LNCAP (cell line): ENCODE measurements around the gene SEC31B.

Source experiments
- TF ChIP-seq, protein P1 (sequence below): fragments of 450-650 bp; IDR thresholded peaks from 2 replicates; pipeline ENCODE4 v1.5.1; 2017; ENCODE audit warnings: mild to moderate bottlenecking

The SEC31B gene

DNA sequence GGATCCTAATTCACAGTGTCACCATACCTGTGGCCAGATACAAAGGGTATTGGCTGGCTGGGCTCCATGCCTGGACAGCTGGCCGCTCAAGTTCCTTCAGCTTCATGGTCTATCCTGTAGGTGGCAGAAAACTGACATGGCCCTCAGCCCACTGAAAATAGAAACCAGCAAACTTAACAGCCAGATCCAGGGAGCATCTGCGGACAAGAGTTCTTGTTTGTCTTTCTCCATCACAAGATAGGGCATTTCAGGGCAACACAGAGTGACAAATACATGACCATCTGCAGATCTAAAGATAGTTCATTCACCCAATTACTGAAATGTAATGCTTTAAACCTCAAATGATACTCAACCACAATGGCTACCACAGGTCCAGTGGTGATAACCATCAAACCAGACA lies 2.8 kb downstream of the SEC31B start:
- TF ChIP-seq, protein P1, sequence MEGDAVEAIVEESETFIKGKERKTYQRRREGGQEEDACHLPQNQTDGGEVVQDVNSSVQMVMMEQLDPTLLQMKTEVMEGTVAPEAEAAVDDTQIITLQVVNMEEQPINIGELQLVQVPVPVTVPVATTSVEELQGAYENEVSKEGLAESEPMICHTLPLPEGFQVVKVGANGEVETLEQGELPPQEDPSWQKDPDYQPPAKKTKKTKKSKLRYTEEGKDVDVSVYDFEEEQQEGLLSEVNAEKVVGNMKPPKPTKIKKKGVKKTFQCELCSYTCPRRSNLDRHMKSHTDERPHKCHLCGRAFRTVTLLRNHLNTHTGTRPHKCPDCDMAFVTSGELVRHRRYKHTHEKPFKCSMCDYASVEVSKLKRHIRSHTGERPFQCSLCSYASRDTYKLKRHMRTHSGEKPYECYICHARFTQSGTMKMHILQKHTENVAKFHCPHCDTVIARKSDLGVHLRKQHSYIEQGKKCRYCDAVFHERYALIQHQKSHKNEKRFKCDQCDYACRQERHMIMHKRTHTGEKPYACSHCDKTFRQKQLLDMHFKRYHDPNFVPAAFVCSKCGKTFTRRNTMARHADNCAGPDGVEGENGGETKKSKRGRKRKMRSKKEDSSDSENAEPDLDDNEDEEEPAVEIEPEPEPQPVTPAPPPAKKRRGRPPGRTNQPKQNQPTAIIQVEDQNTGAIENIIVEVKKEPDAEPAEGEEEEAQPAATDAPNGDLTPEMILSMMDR, result peak; percentile 12; the same call in 1 of the 2 replicates

DNA sequence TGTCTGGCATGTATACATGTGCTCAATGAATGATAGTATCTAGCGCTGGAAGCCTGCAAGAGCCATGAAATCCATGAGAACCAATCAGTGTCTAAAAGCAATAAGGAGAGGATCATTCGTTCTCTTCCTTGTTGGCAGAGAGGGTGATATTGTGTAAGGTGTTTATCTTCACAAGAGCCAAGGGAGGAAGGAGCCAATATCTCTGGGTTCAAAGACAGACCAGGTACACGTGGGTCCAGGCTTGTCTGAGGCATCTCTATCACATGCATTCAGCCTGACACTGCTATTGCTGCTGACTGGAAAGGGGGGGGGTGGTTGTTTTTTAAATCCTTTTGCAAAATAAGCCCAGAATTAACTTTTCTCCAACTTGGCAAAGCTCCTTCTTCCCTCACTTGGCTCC lies 4.0 kb downstream of the SEC31B start:
- TF ChIP-seq, protein P1, result no peak

DNA sequence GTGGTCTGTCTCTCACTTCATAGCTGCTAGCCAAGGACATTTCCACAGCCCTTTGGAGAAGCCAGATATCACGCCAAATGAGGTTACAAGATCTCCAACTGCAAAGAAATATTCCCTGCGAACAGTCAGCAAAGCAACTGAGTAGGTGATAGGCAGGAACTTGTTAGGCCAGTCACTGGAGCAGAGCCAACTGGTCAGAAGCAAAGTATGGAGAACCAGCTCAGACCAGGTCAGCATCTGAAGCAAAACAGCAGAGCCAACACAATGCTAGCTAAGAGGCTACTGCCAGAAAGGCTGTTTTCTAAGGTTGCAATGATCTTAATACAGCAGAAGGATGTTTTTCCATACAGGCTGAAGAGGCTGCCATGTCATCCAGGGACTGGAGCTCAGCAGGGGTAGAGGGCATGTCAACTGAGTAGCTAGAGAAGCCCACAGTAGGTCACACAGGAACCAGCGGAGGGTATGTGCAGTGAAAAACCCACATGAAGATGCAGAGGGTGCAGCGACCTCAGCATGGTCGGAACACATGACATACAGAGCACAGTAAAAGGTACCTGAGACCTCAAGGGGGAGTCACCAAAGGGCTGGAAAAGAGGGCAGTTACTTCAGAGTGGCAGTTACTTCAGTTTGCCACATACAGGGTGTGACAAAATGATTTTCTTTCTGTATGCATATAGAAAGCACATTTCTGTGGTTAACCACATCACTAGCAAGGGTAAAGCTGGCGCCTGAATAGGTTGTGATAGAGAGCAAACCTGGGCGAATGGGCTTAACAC lies 8.9 kb downstream of the SEC31B start:
- TF ChIP-seq, protein P1, result no peak

DNA sequence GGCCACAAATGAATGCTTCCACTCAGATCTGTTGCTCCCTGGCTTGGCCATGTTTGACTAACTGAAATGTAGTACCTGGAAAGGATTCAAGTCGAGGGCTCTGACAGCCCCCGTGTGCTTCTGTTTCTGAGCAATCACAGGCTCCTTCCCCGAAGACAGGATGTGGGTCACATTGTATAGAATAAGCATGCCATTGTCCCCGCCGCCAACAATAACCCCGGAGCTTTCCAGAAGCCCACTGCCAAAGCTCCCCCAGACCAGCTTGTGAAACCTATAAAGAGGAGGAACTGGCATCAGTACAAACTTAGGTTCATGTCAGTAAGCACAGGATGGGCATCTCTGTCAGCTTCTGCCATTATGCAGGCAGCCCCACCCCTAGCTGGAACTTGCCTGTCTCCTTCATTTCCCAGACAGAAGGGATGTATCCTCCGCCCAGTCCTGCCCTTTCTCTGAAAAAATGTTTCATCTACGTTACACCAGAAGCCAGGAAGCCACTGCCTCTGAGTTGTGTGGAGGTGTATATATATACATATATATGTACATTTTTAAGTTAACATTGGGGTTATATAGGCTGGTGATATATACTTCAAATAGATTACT lies 10.3 kb downstream of the SEC31B start:
- TF ChIP-seq, protein P1, result no peak

DNA sequence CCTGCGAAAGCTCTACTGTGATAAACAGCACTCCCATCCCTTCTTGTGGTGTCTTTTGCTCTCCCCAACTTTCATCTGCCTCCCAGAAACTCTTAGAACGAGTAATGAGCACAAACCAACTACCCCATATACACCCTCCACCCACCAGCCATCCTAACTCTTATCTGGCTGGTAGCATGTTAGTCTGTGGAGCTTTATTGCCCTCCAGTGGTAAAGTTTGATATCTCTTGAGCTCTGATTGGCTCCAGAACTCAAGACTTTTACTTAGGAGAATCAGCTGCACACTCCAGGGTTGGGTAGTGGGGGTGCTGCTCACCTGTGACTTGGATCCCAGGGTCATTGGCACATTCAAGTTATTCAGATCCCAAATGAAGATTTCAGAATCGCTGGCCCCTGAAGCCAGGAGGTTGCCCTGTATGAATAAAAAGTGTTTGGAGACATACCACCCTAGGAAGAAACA lies 10.9 kb downstream of the SEC31B start:
- TF ChIP-seq, protein P1, result peak; percentile 46; the same call in 1 of the 2 replicates

DNA sequence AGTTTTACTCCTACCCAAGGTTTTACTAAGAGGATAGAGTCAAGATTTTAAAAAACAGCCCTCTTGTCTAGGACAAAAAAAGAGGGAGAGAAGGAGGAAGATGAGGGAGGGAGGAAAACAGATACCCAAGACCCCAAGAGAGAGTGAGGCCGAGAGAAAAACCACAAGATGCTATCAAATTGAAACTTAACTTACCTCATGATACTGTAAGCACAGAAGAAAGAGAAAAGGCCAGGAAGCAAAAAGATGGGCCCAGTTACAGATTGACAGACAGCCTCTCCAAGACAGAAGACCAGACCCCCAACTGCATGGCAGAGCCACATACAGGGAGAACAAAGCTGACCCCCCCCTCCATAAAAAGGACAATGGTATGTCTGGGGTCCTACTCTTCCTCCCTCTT lies 11.4 kb downstream of the SEC31B start:
- TF ChIP-seq, protein P1, result no peak

DNA sequence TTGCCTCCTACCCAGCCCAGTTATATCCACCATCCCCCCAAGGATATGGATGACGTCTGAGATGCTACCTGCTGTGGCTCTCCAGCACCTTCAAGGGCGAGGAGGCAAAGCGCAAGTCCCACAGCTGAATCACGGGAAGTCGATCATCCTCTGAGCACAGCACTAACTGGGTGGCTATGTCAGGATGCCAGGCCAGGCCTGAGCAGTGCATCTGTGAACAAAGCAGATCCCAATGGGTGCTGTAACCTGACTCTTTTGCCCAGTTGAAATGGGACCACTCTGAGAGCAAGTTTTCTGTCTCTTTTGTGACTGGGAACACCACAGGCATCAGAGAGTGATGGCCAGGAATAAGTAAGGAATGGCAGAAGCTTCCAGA lies 12.3 kb downstream of the SEC31B start:
- TF ChIP-seq, protein P1, result no peak
